SU-DHL-6 (cell line): ENCODE results near the gene EFCAB6.

Experiments used
- H2AFZ ChIP-seq: fragments of 200-600 bp; sonication (generic); 2 replicates; pipeline ENCODE4 v1.6.1; 2014; ENCODE audit warnings: low read depth, mild to moderate bottlenecking, moderate library complexity, mixed read lengths, antibody characterized with exemption, low read length; ENCODE audit not compliant: severe bottlenecking
- H3F3A ChIP-seq: fragments of 200-600 bp; shearing (Covaris generic); 2 replicates; pipeline ENCODE4 v1.6.0; 2016; ENCODE audit warnings: antibody characterized with exemption, mild to moderate bottlenecking; ENCODE audit not compliant: insufficient read depth
- H3K27ac ChIP-seq: fragments of 200-600 bp; sonication (generic); 2 replicates; pipeline ENCODE4 v1.5.1; 2016; ENCODE audit warnings: low read depth, mild to moderate bottlenecking, low read length, moderate library complexity, mixed read lengths
- H3K27me3 ChIP-seq: fragments of 200-600 bp; sonication (generic), shearing (Covaris generic); 2 replicates; pipeline ENCODE4 v1.6.0; 2014; ENCODE audit warnings: mild to moderate bottlenecking, low read length
- H3K36me3 ChIP-seq: fragments of 200-600 bp; sonication (generic); 2 replicates; pipeline ENCODE4 v1.6.1; 2014; ENCODE audit warnings: mild to moderate bottlenecking, low read length, mixed read lengths
- H3K4me2 ChIP-seq: fragments of 300-600, 200-600 bp; shearing (Covaris generic), sonication (generic); 2 replicates; pipeline ENCODE4 v1.6.0; 2014; ENCODE audit warnings: low read length, low read depth, mild to moderate bottlenecking; ENCODE audit not compliant: poor library complexity, severe bottlenecking
- H3K4me3 ChIP-seq: fragments of 200-600 bp; sonication (generic); 2 replicates; pipeline ENCODE4 v1.5.1; 2014; ENCODE audit warnings: antibody characterized with exemption, low read length, mild to moderate bottlenecking, mixed read lengths; ENCODE audit not compliant: insufficient read depth, poor library complexity, severe bottlenecking
- H3K79me2 ChIP-seq: fragments of 200-600 bp; sonication (generic); 2 replicates; pipeline ENCODE4 v1.6.1; 2014; ENCODE audit warnings: mild to moderate bottlenecking, low read length, moderate library complexity; ENCODE audit not compliant: insufficient read depth
- H3K9ac ChIP-seq: fragments of 200-600 bp; sonication (generic); 2 replicates; pipeline ENCODE4 v1.7.0; 2014; ENCODE audit warnings: mild to moderate bottlenecking, low read length
- H3K9me2 ChIP-seq: fragments of 200-600 bp; sonication (generic); replicated peaks from 2 replicates; pipeline ENCODE4 v1.6.1; 2014; ENCODE audit warnings: low read length; ENCODE audit not compliant: insufficient read depth
- H3K9me3 ChIP-seq: fragments of 200-600 bp; sonication (generic); 2 replicates; pipeline ENCODE4 v1.6.1; 2014; ENCODE audit warnings: low read length, mixed read lengths; ENCODE audit not compliant: insufficient read depth
- H4K20me1 ChIP-seq: fragments of 200-600 bp; sonication (generic); 2 replicates; pipeline ENCODE4 v1.6.1; 2014; ENCODE audit warnings: low read depth, mild to moderate bottlenecking, antibody characterized with exemption, low read length, moderate library complexity, mixed read lengths
- EZH2phosphoT487 ChIP-seq: fragments of 200-600 bp; sonication (generic), shearing (Covaris generic); conservative IDR thresholded peaks from 2 replicates; pipeline ENCODE4 v1.6.1; 2018; ENCODE audit warnings: mild to moderate bottlenecking, antibody characterized with exemption, low read length, moderate library complexity, mixed read lengths
- TF ChIP-seq, protein P1 (sequence below): fragments of 200-600 bp; sonication (generic); IDR thresholded peaks from one replicate; pipeline ENCODE4 v1.5.1; 2017; ENCODE audit warnings: antibody characterized with exemption, mild to moderate bottlenecking, low read length, moderate library complexity; ENCODE audit not compliant: insufficient read depth, poor library complexity, severe bottlenecking

The EFCAB6 gene

GRCh38 chr22:43512279-43512678, 299.8 kb downstream of the EFCAB6 start:
- Histone ChIP-seq H3K4me2 (no peak overlapping the region), H3K79me2 (no peaks in the 10 kb centered on the region), H4K20me1 (no peaks in the 10 kb centered on the region), H2AFZ (no peak overlapping the region), H3F3A (no peaks in the 10 kb centered on the region), H3K27ac (no peak overlapping the region), H3K9me2 (no peaks in the 10 kb centered on the region), H3K36me3 (no peaks in the 10 kb centered on the region), H3K27me3 (no peaks in the 10 kb centered on the region), H3K9me3 (no peaks in the 10 kb centered on the region), H3K4me3 (no peak overlapping the region), H3K9ac (no peak overlapping the region)
- TF ChIP-seq, protein P1, sequence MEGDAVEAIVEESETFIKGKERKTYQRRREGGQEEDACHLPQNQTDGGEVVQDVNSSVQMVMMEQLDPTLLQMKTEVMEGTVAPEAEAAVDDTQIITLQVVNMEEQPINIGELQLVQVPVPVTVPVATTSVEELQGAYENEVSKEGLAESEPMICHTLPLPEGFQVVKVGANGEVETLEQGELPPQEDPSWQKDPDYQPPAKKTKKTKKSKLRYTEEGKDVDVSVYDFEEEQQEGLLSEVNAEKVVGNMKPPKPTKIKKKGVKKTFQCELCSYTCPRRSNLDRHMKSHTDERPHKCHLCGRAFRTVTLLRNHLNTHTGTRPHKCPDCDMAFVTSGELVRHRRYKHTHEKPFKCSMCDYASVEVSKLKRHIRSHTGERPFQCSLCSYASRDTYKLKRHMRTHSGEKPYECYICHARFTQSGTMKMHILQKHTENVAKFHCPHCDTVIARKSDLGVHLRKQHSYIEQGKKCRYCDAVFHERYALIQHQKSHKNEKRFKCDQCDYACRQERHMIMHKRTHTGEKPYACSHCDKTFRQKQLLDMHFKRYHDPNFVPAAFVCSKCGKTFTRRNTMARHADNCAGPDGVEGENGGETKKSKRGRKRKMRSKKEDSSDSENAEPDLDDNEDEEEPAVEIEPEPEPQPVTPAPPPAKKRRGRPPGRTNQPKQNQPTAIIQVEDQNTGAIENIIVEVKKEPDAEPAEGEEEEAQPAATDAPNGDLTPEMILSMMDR, result no peak
- no peak for TF ChIP-seq EZH2phosphoT487

- no peak overlapping the region for H2AFZ ChIP-seq
- H3K27ac ChIP-seq, result no peak overlapping the region
- TF ChIP-seq, protein P1, result no peak
- no peak for TF ChIP-seq EZH2phosphoT487
- no peaks in the 10 kb centered on the region for H3K9me2 ChIP-seq
- no peaks in the 10 kb centered on the region for H3K9me3 ChIP-seq
- no peak overlapping the region for H3K9ac ChIP-seq
- H4K20me1 ChIP-seq, result no peaks in the 10 kb centered on the region
- H3K36me3 ChIP-seq, result no peaks in the 10 kb centered on the region
- no peak overlapping the region for H3K4me2 ChIP-seq
- no peaks in the 10 kb centered on the region for H3F3A ChIP-seq
- no peaks in the 10 kb centered on the region for H3K79me2 ChIP-seq
- H3K4me3 ChIP-seq, result no peak overlapping the region
- H3K27me3 ChIP-seq, result no peaks in the 10 kb centered on the region
Measured at GRCh38 chr22:43511276-43511910, 300.7 kb downstream of the EFCAB6 start.

- Histone ChIP-seq H3F3A (no peaks in the 10 kb centered on the region), H4K20me1 (no peaks in the 10 kb centered on the region), H3K4me2 (no peak overlapping the region), H3K27me3 (no peaks in the 10 kb centered on the region), H3K9me2 (no peaks in the 10 kb centered on the region), H3K9me3 (no peaks in the 10 kb centered on the region), H2AFZ (no peak overlapping the region), H3K4me3 (no peak overlapping the region), H3K27ac (no peak overlapping the region), H3K36me3 (no peaks in the 10 kb centered on the region), H3K9ac (no peak overlapping the region), H3K79me2 (no peaks in the 10 kb centered on the region)
- TF ChIP-seq, protein P1, result no peak
- TF ChIP-seq EZH2phosphoT487, result no peak
Measured at GRCh38 chr22:43510281-43511070, 301.6 kb downstream of the EFCAB6 start.
